ENCODE measurements around the gene DEDD2.

Gene DEDD2

GRCh38 chr19:42170715-42171114 is 46.8 kb downstream of the DEDD2 start:
- Histone ChIP-seq H3K27me3 (ENCODE audit: control insufficient read depth, insufficient read depth, low read length) (peaks cover 28% of the 10 kb centered on the region), H3K9me3 (ENCODE audit: control insufficient read depth, insufficient read depth, low read length) (no peaks in the 10 kb centered on the region), H3K4me3 (ENCODE audit: low read depth, low read length) (no peak overlapping the region), H3K9ac (ENCODE audit: low read depth, low read length) (no peak overlapping the region), H3K36me3 (ENCODE audit: control insufficient read depth, insufficient read depth, low read length) (no peaks in the 10 kb centered on the region), H3K4me1 (ENCODE audit: control insufficient read depth, insufficient read depth, low read length) (peaks cover 4% of the 10 kb centered on the region)

- H3K27me3 ChIP-seq (ENCODE audit: control insufficient read depth, insufficient read depth, low read length): peaks cover 18% of the 10 kb centered on the region
- peaks cover under 1% of the 10 kb centered on the region for H3K4me1 ChIP-seq (ENCODE audit: control insufficient read depth, insufficient read depth, low read length)
- H3K36me3 ChIP-seq (ENCODE audit: control insufficient read depth, insufficient read depth, low read length): no peaks in the 10 kb centered on the region
- H3K9ac ChIP-seq (ENCODE audit: low read depth, low read length): no peak overlapping the region
- H3K4me3 ChIP-seq (ENCODE audit: low read depth, low read length): no peak overlapping the region
- H3K9me3 ChIP-seq (ENCODE audit: control insufficient read depth, insufficient read depth, low read length): no peaks in the 10 kb centered on the region
Measured at GRCh38 chr19:42169486-42170413, 47.7 kb downstream of the DEDD2 start.

- no peak overlapping the region for H3K9ac ChIP-seq (ENCODE audit: low read depth, low read length)
- H3K4me3 ChIP-seq (ENCODE audit: low read depth, low read length): no peak overlapping the region
- H3K4me1 ChIP-seq (ENCODE audit: control insufficient read depth, insufficient read depth, low read length): no peaks in the 10 kb centered on the region
- H3K9me3 ChIP-seq (ENCODE audit: control insufficient read depth, insufficient read depth, low read length): no peaks in the 10 kb centered on the region
- H3K27me3 ChIP-seq (ENCODE audit: control insufficient read depth, insufficient read depth, low read length): peaks cover 5% of the 10 kb centered on the region
- H3K36me3 ChIP-seq (ENCODE audit: control insufficient read depth, insufficient read depth, low read length): no peaks in the 10 kb centered on the region
Measured at GRCh38 chr19:42168206-42168605, 49.3 kb downstream of the DEDD2 start.

- H3K36me3 ChIP-seq (ENCODE audit: control insufficient read depth, insufficient read depth, low read length): no peaks in the 10 kb centered on the region
Measured at GRCh38 chr19:42166316-42166715, 51.2 kb downstream of the DEDD2 start.

GRCh38 chr19:42165146-42165545 is 52.3 kb downstream of the DEDD2 start:
- Histone ChIP-seq H3K4me3 (ENCODE audit: low read depth, low read length) (no peak overlapping the region), H3K9ac (ENCODE audit: low read depth, low read length) (no peak overlapping the region), H3K27me3 (ENCODE audit: control insufficient read depth, insufficient read depth, low read length) (peaks cover 13% of the 10 kb centered on the region), H3K4me1 (ENCODE audit: control insufficient read depth, insufficient read depth, low read length) (no peaks in the 10 kb centered on the region), H3K36me3 (ENCODE audit: control insufficient read depth, insufficient read depth, low read length) (no peaks in the 10 kb centered on the region), H3K9me3 (ENCODE audit: control insufficient read depth, insufficient read depth, low read length) (no peaks in the 10 kb centered on the region)

More at GRCh38 chr19:42166316-42166715, 51.2 kb downstream of the DEDD2 start:
- H3K4me1 ChIP-seq (ENCODE audit: control insufficient read depth, insufficient read depth, low read length): no peaks in the 10 kb centered on the region
- H3K4me3 ChIP-seq (ENCODE audit: low read depth, low read length): no peak overlapping the region
- H3K9me3 ChIP-seq (ENCODE audit: control insufficient read depth, insufficient read depth, low read length): no peaks in the 10 kb centered on the region
- H3K9ac ChIP-seq (ENCODE audit: low read depth, low read length): no peak overlapping the region
- H3K27me3 ChIP-seq (ENCODE audit: control insufficient read depth, insufficient read depth, low read length): peaks cover 8% of the 10 kb centered on the region

GRCh38 chr19:42161616-42162263 is 55.7 kb downstream of the DEDD2 start:
- H3K4me3 ChIP-seq (ENCODE audit: low read depth, low read length): no peak overlapping the region
- H3K27me3 ChIP-seq (ENCODE audit: control insufficient read depth, insufficient read depth, low read length): peaks cover 13% of the 10 kb centered on the region
- H3K9me3 ChIP-seq (ENCODE audit: control insufficient read depth, insufficient read depth, low read length): no peaks in the 10 kb centered on the region
- no peak overlapping the region for H3K9ac ChIP-seq (ENCODE audit: low read depth, low read length)
- no peaks in the 10 kb centered on the region for H3K4me1 ChIP-seq (ENCODE audit: control insufficient read depth, insufficient read depth, low read length)
- H3K36me3 ChIP-seq (ENCODE audit: control insufficient read depth, insufficient read depth, low read length): no peaks in the 10 kb centered on the region

- no peak overlapping the region for H3K9ac ChIP-seq (ENCODE audit: low read depth, low read length)
- no peak overlapping the region for H3K4me3 ChIP-seq (ENCODE audit: low read depth, low read length)
- no peaks in the 10 kb centered on the region for H3K36me3 ChIP-seq (ENCODE audit: control insufficient read depth, insufficient read depth, low read length)
- H3K9me3 ChIP-seq (ENCODE audit: control insufficient read depth, insufficient read depth, low read length): no peaks in the 10 kb centered on the region
- peaks cover 7% of the 10 kb centered on the region for H3K4me1 ChIP-seq (ENCODE audit: control insufficient read depth, insufficient read depth, low read length)
- H3K27me3 ChIP-seq (ENCODE audit: control insufficient read depth, insufficient read depth, low read length): peaks cover 21% of the 10 kb centered on the region
Measured at GRCh38 chr19:42159942-42160341, 57.5 kb downstream of the DEDD2 start.

- no peak overlapping the region for H3K4me3 ChIP-seq (ENCODE audit: low read depth, low read length)
- H3K36me3 ChIP-seq (ENCODE audit: control insufficient read depth, insufficient read depth, low read length): no peaks in the 10 kb centered on the region
- H3K27me3 ChIP-seq (ENCODE audit: control insufficient read depth, insufficient read depth, low read length): peaks cover 22% of the 10 kb centered on the region
- H3K9ac ChIP-seq (ENCODE audit: low read depth, low read length): no peak overlapping the region
- peaks cover 12% of the 10 kb centered on the region for H3K4me1 ChIP-seq (ENCODE audit: control insufficient read depth, insufficient read depth, low read length)
- H3K9me3 ChIP-seq (ENCODE audit: control insufficient read depth, insufficient read depth, low read length): no peaks in the 10 kb centered on the region
Measured at GRCh38 chr19:42158926-42159325, 58.6 kb downstream of the DEDD2 start.

GRCh38 chr19:42156571-42156970 is 60.9 kb downstream of the DEDD2 start:
- no peak overlapping the region for H3K9ac ChIP-seq (ENCODE audit: low read depth, low read length)
- H3K36me3 ChIP-seq (ENCODE audit: control insufficient read depth, insufficient read depth, low read length): no peaks in the 10 kb centered on the region
- peaks cover 16% of the 10 kb centered on the region for H3K4me1 ChIP-seq (ENCODE audit: control insufficient read depth, insufficient read depth, low read length)
- H3K4me3 ChIP-seq (ENCODE audit: low read depth, low read length): no peak overlapping the region
- H3K9me3 ChIP-seq (ENCODE audit: control insufficient read depth, insufficient read depth, low read length): no peaks in the 10 kb centered on the region
- H3K27me3 ChIP-seq (ENCODE audit: control insufficient read depth, insufficient read depth, low read length): peaks cover 19% of the 10 kb centered on the region

GRCh38 chr19:42155796-42156195 is 61.7 kb downstream of the DEDD2 start:
- peaks cover 16% of the 10 kb centered on the region for H3K27me3 ChIP-seq (ENCODE audit: control insufficient read depth, insufficient read depth, low read length)
- H3K4me3 ChIP-seq (ENCODE audit: low read depth, low read length): no peak overlapping the region
- no peaks in the 10 kb centered on the region for H3K9me3 ChIP-seq (ENCODE audit: control insufficient read depth, insufficient read depth, low read length)
- H3K9ac ChIP-seq (ENCODE audit: low read depth, low read length): peak overlapping the region; percentile 2
- H3K36me3 ChIP-seq (ENCODE audit: control insufficient read depth, insufficient read depth, low read length): no peaks in the 10 kb centered on the region
- H3K4me1 ChIP-seq (ENCODE audit: control insufficient read depth, insufficient read depth, low read length): peaks cover 16% of the 10 kb centered on the region

- no peak overlapping the region for H3K4me3 ChIP-seq (ENCODE audit: low read depth, low read length)
- no peaks in the 10 kb centered on the region for H3K36me3 ChIP-seq (ENCODE audit: control insufficient read depth, insufficient read depth, low read length)
- H3K27me3 ChIP-seq (ENCODE audit: control insufficient read depth, insufficient read depth, low read length): peaks cover 14% of the 10 kb centered on the region
- H3K9ac ChIP-seq (ENCODE audit: low read depth, low read length): no peak overlapping the region
- H3K4me1 ChIP-seq (ENCODE audit: control insufficient read depth, insufficient read depth, low read length): peaks cover 21% of the 10 kb centered on the region
- H3K9me3 ChIP-seq (ENCODE audit: control insufficient read depth, insufficient read depth, low read length): no peaks in the 10 kb centered on the region
Measured at GRCh38 chr19:42154471-42155323, 62.8 kb downstream of the DEDD2 start.
